GM12892 (cell line): ENCODE data around the gene ARHGAP32.

ENCODE experiments used
- POLR2A ChIP-seq: IDR thresholded peaks from 2 replicates; pipeline ENCODE4 v1.6.1; 2011; ENCODE audit warnings: low read depth, low read length, control low read depth
- POLR2AphosphoS5 ChIP-seq: IDR thresholded peaks from 2 replicates; pipeline ENCODE4 v1.6.1; 2011; ENCODE audit warnings: low read depth, low read length, control low read depth
- TAF1 ChIP-seq: IDR thresholded peaks from 2 replicates; pipeline ENCODE4 v1.6.1; 2011; ENCODE audit warnings: low read depth, mild to moderate bottlenecking, control low read depth, low read length, borderline replicate concordance

DNA sequence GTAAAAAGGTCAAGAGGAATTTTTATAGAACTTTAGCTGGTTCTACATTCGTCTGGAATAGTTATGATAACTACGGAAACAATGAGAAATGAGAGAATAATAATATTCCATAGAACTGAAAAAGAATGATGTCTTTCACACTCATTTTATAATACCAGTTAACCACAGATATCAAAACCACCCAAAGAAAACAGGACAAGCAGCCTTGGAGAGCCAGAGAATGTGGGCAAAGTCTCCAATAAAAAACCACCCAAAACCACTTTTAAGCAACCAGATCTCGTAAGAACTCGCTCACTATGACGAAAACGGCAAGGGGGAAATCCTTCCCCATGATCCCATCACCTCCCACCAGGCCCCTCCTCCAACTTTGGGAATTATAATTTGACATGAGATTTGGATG, 60.8 kb downstream of the ARHGAP32 start:
- TF ChIP-seq POLR2AphosphoS5 (no peak), TAF1 (no peak), POLR2A (no peak)
